Measurements from ENCODE around the gene DCHS1. TPM values are rescaled to one million over a fixed set of nuclear protein-coding genes. Genes with fewer than 3 reads are reported as not detected.
A peak's percentile ranks its signal among the peaks of the same experiment; 100 is the strongest.

The DCHS1 gene
- polyA plus RNA-seq, 6 donors from 2014 or later = 0.07 to 0.85 (median 0.19) TPM; not detected in 1

GRCh38 chr11:6634534-6634933 is 21.1 kb downstream of the DCHS1 start:
- H3K27ac Mint-ChIP-seq = no peak overlapping the region
- H3K36me3 Mint-ChIP-seq = no peaks in the 10 kb centered on the region
- no peak for ATAC-seq (ENCODE audit: low read depth in 2 of 2)
- H3K9me3 Mint-ChIP-seq = no peaks in the 10 kb centered on the region
- H3K27me3 Mint-ChIP-seq = no peaks in the 10 kb centered on the region
- H3K4me3 Mint-ChIP-seq = no peak overlapping the region
- peaks cover 0 to 4% (median 3%) of the 10 kb centered on the region in 3 donors for H3K4me1 Mint-ChIP-seq
- DNase-seq = no peak

GRCh38 chr11:6633422-6634408 is 21.9 kb downstream of the DCHS1 start:
- Mint-ChIP-seq H3K27me3 (no peaks in the 10 kb centered on the region), H3K27ac (no peak overlapping the region)

GRCh38 chr11:6632116-6633073 is 23.2 kb downstream of the DCHS1 start:
- Mint-ChIP-seq H3K4me1 (peaks cover 11 to 12% (median 11%) of the 10 kb centered on the region in 3 donors), H3K27ac (no peak overlapping the region), H3K27me3 (no peaks in the 10 kb centered on the region), H3K4me3 (no peak overlapping the region), H3K9me3 (no peaks in the 10 kb centered on the region), H3K36me3 (no peaks in the 10 kb centered on the region)
- ATAC-seq (ENCODE audit: low read depth in 2 of 2) (no peak), DNase-seq (no peak)

More at GRCh38 chr11:6633422-6634408, 21.9 kb downstream of the DCHS1 start:
- no peak for ATAC-seq (ENCODE audit: low read depth in 2 of 2)
- H3K4me3 Mint-ChIP-seq = no peak overlapping the region
- no peaks in the 10 kb centered on the region for H3K36me3 Mint-ChIP-seq
- H3K9me3 Mint-ChIP-seq = no peaks in the 10 kb centered on the region
- DNase-seq = no peak
- H3K4me1 Mint-ChIP-seq = no peaks in the 10 kb centered on the region

GRCh38 chr11:6631361-6631890 is 24.2 kb downstream of the DCHS1 start:
- ATAC-seq (ENCODE audit: low read depth in 2 of 2) = no peak
- H3K4me1 Mint-ChIP-seq = peaks cover 17 to 21% (median 18%) of the 10 kb centered on the region in 3 donors
- H3K36me3 Mint-ChIP-seq = no peaks in the 10 kb centered on the region
- peak overlapping the region in 1 of 6 donors; percentile 72 for H3K27ac Mint-ChIP-seq
- no peaks in the 10 kb centered on the region for H3K9me3 Mint-ChIP-seq
- H3K4me3 Mint-ChIP-seq = no peak overlapping the region
- no peak for DNase-seq
- no peaks in the 10 kb centered on the region for H3K27me3 Mint-ChIP-seq

GRCh38 chr11:6630632-6631291 is 24.8 kb downstream of the DCHS1 start:
- H3K4me3 Mint-ChIP-seq = no peak overlapping the region
- H3K9me3 Mint-ChIP-seq = no peaks in the 10 kb centered on the region
- ATAC-seq (ENCODE audit: low read depth in 2 of 2) (no peak), DNase-seq (no peak)
- H3K27ac Mint-ChIP-seq = no peak overlapping the region
- H3K4me1 Mint-ChIP-seq = peaks cover 19 to 22% (median 21%) of the 10 kb centered on the region in 3 donors
- no peaks in the 10 kb centered on the region for H3K36me3 Mint-ChIP-seq
- no peaks in the 10 kb centered on the region for H3K27me3 Mint-ChIP-seq

GRCh38 chr11:6629892-6630631 is 25.5 kb downstream of the DCHS1 start:
- Mint-ChIP-seq H3K36me3 (no peaks in the 10 kb centered on the region), H3K4me3 (no peak overlapping the region), H3K9me3 (no peaks in the 10 kb centered on the region), H3K27ac (no peak overlapping the region), H3K4me1 (peaks cover 19 to 22% (median 21%) of the 10 kb centered on the region in 3 donors), H3K27me3 (no peaks in the 10 kb centered on the region)
- no peak for DNase-seq
- no peak for ATAC-seq (ENCODE audit: low read depth in 2 of 2)

GRCh38 chr11:6629573-6629891 is 26.1 kb downstream of the DCHS1 start:
- no peaks in the 10 kb centered on the region for H3K9me3 Mint-ChIP-seq
- no peaks in the 10 kb centered on the region for H3K36me3 Mint-ChIP-seq
- no peak for ATAC-seq (ENCODE audit: low read depth in 2 of 2)
- no peaks in the 10 kb centered on the region for H3K27me3 Mint-ChIP-seq
- no peak overlapping the region for H3K4me3 Mint-ChIP-seq
- H3K27ac Mint-ChIP-seq = peak overlapping the region in 2 of 6 donors; percentile 56 to 80
- H3K4me1 Mint-ChIP-seq = peaks cover 19 to 22% (median 21%) of the 10 kb centered on the region in 3 donors
- DNase-seq = no peak

GRCh38 chr11:6628526-6628925 is 27.1 kb downstream of the DCHS1 start:
- H3K27ac Mint-ChIP-seq = peak overlapping the region in 3 of 6 donors; percentile 69 to 72 (median 70)
- no peaks in the 10 kb centered on the region for H3K27me3 Mint-ChIP-seq
- peaks cover 19 to 22% (median 21%) of the 10 kb centered on the region in 3 donors for H3K4me1 Mint-ChIP-seq
- no peaks in the 10 kb centered on the region for H3K9me3 Mint-ChIP-seq
- DNase-seq = no peak
- no peak for ATAC-seq (ENCODE audit: low read depth in 2 of 2)
- peak overlapping the region in 1 of 8 donors; percentile 31 for H3K4me3 Mint-ChIP-seq
- no peaks in the 10 kb centered on the region for H3K36me3 Mint-ChIP-seq

GRCh38 chr11:6627762-6628241 is 27.8 kb downstream of the DCHS1 start:
- Mint-ChIP-seq H3K27ac (peak overlapping the region; percentile 46 to 94 (median 78)), H3K27me3 (no peaks in the 10 kb centered on the region), H3K36me3 (no peaks in the 10 kb centered on the region), H3K9me3 (no peaks in the 10 kb centered on the region), H3K4me1 (peaks cover 19 to 22% (median 21%) of the 10 kb centered on the region in 3 donors), H3K4me3 (peak overlapping the region in 7 of 8 donors; percentile 1 to 73 (median 20))
- DNase-seq (peak; percentile 50), ATAC-seq (ENCODE audit: low read depth in 2 of 2) (peak; percentile 97 to 98)

- Mint-ChIP-seq H3K9me3 (no peaks in the 10 kb centered on the region), H3K4me1 (peaks cover 19 to 22% (median 21%) of the 10 kb centered on the region in 3 donors), H3K4me3 (peak overlapping the region in 6 of 8 donors; percentile 1 to 73 (median 19)), H3K27me3 (no peaks in the 10 kb centered on the region), H3K27ac (peak overlapping the region in 5 of 6 donors; percentile 46 to 94 (median 85)), H3K36me3 (no peaks in the 10 kb centered on the region)
- ATAC-seq (ENCODE audit: low read depth in 2 of 2) = no peak
- no peak for DNase-seq
Measured at GRCh38 chr11:6626971-6627761, 28.4 kb downstream of the DCHS1 start.

- H3K4me3 Mint-ChIP-seq = peak overlapping the region in 1 of 8 donors; percentile 32
- H3K27ac Mint-ChIP-seq = no peak overlapping the region
Measured at GRCh38 chr11:6625832-6626420, 29.7 kb downstream of the DCHS1 start.

More at GRCh38 chr11:6625832-6626420, 29.7 kb downstream of the DCHS1 start:
- ATAC-seq (ENCODE audit: low read depth in 2 of 2) = no peak
- no peaks in the 10 kb centered on the region for H3K36me3 Mint-ChIP-seq
- no peak for DNase-seq
- H3K4me1 Mint-ChIP-seq = peaks cover 21 to 23% (median 22%) of the 10 kb centered on the region in 3 donors
- no peaks in the 10 kb centered on the region for H3K27me3 Mint-ChIP-seq
- H3K9me3 Mint-ChIP-seq = no peaks in the 10 kb centered on the region
